HG03520 (cell line): Measurements from ENCODE around the gene FXYD3.
"Not testable (repeated sequence)": the region's sequence is repeated elsewhere in the genome, so short reads cannot be mapped to it uniquely, and the experiment has no call there.

Experiments
- ATAC-seq: cut with Tn5 transposase; IDR thresholded peaks from one replicate; pipeline ENCODE4 v1.9.1; 2021; ENCODE audit warnings: mild to moderate bottlenecking, moderate library complexity; ENCODE audit not compliant: unreplicated experiment

FXYD3 gene

DNA sequence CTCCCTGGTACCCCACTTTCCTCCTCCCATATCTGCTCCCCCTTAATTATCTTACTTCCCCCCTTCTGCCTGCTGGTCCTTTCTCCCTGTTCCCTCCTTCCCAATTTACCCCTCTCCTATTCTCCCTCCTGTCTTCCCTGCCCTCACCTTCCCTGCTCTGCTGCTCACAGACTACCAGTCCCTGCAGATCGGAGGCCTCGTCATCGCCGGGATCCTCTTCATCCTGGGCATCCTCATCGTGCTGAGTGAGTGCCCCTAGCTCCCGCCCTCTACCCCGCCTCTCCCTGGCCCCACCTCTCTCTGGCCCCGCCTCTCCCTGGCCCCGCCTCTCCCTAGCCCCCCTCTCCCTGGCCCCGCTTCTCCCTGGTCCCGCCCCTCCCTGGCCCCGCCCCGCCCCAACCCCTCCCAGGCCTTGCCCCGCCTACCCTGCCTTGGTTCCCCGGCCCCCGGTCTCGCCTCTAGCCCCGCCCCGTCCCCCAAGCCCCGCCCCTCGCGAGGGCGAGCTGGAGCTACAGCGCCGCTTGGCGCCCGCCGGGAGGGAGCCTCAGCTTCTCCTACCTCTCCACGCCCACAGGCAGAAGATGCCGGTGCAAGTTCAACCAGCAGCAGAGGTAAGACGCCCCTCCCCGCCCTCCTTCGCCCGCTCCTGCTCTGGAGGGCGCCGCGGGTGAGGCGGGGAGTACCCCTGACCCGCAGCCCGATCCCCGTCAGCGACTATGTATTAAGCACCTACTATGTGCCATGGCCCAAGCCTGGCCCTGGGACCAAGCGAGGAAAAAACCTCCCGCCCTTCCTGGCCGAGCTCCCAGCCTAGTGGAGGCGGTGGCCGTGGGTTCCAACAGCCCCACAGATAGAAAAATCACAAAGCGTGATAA is 25.6 kb downstream of the FXYD3 start:
- ATAC-seq: no peak

DNA sequence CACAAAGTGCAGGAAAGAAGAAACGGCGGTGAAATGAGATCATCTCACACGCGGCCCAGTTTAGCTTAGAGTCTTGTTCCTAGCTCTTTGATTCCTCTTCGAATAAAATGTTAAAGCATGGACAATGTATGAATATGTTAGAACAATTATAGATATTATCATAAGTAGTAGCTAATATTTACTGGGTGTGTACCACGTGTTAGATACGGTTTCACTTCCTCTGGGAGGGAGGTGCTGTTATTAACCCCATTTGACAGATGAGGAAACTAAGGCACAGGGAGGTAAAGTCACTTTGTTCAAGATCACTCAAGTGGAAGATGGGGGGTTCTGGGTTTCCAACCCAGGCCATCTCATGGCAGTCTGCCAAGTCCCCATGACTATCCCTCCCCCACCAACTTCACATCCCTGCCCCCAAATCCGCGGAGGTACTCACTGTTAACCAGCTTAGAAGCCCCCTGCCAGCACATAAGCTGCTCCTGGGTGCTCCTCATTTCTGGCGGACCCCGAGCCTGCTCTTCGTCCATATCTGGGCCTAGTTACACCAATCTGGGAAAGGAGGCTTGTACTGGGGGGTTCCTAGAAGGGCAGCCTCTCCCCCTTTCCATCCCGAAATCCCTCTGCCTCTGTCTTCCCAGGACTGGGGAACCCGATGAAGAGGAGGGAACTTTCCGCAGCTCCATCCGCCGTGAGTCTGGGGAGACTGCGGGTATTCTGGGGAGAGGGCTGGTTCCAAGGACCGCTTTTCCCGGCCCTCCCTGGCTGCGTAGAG is 26.4 kb downstream of the FXYD3 start:
- ATAC-seq: no peak

DNA sequence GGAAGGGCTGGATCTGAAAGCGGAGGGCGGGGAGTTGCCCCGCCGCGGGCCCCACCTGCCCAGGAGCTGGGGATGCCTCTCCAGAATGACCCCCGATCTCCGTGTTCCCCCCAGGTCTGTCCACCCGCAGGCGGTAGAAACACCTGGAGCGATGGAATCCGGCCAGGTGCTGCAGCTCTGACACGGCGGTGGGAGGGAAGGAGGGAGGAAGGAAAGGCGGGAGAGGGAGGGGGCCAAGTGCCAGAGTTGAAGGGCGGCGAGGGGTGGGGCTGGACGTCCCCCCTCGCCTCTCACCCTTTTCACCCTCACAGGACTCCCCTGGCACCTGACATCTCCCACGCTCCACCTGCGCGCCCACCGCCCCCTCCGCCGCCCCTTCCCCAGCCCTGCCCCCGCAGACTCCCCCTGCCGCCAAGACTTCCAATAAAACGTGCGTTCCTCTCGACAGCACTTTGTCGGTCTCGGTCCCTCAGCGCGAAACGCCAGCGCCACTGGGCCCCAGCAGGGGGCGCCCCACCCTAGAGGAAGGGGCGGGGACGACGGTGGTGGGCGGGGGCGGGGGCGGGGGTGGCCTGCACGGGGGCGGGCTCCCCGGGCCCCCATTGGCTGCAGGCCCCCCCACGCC is 27.1 kb downstream of the FXYD3 start:
- ATAC-seq: no peak

DNA sequence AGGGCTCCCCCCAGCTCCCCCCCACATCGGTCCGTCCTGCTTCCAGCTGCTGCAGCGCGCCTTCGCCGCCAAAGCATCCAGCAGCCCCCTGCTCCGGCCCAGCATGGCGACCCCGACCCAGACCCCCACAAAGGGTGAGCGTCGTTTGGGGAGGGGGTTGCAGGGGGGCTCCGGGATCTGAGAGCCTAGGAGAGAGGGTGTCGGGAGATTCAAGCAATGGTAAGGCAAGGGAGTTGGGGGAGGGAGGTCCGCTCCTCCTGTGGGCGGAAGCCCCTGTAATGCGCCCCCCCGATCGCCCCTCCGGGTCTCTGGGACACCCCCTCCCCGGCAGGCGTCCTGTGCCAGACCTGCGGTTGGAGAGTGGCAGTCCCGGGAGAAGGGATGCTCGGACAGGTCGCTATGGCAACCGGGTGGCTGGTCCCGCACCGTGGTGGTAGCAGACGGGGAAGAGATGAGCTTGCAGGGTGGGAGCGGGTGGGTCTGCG is 27.6 kb downstream of the FXYD3 start, which contains the start of gene FXYD7:
Gene FXYD7, plus strand, starts transcription at position 25 of the 485 bp plus-strand sequence. Its CDS starts 79 bp downstream, at position 104.
- no peak for ATAC-seq

DNA sequence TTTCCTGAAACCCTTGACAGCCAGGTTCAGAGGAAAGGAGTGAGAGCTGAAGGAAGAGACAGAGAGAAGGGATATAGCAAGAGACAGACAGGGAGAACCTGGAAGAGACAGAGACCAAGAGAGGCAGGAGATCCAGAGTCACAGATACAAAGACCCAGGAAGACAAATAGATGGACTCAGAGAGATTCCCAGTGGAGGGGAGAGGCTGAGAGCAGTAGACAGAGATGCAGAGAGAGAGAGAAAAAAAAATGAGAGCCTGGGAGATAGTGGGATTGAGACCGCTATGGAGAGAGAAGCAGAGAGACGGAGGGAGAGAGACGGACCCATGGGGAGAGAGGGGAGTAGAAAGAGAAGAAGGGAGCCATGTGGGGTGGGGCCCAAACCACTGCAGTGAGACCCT is 28.2 kb downstream of the FXYD3 start:
- no peak for ATAC-seq

DNA sequence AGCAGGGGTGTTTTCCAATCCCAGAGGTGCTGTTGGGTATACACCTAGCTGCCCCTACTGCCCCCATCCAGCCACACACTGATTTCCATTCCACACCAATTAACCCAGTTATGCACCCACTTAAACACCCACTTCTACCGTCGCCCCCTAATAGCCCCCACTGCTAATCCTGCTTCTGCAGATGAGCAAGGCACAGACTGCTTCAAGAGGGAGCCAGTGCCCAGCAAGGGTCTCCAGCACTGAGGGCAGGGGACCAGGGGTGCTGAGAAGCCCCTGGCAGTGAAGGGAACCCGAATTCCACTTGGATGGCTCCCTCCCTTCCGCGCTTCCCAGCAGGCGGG is 28.6 kb downstream of the FXYD3 start:
- ATAC-seq: no peak

DNA sequence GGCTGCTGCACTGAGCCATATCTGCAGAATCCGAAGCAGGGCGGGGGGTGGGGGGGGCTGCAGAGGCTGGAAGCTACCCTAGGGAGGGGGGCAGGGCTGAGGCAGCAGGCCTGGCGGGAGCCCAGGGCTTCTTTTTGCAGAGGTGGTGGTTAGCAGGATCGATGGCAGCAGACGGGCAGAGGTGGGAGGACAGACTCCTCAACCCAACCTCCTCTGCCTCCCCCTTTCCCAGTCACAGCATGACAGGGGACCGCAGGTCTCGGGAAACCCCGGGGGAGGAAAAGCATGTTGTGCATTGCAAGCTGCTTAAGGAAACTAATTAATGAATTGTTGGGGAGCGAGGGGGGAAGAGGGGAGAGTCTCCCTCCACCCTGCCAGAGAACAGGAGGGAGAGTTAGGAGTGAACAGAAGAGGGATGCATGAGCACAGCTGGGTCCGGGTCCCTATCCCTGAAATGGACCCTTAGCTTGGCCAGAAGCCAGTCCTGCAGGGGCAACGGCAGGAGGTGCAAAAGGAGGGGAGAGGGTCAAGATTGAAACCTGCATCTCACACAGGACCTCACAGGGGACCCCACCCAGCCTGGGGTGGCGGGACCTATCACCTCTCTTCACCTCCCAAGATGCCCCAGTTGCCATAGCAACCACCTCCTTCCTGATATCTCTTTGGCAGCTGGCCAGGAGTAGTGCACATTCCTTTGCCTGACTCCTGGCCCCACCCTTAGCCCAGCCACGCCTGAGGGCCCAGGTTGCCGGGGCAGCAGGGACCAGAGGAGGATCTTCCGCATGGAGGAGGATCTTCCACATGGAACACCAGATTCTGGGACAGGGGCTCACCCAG is 29.2 kb downstream of the FXYD3 start:
- ATAC-seq: no peak

DNA sequence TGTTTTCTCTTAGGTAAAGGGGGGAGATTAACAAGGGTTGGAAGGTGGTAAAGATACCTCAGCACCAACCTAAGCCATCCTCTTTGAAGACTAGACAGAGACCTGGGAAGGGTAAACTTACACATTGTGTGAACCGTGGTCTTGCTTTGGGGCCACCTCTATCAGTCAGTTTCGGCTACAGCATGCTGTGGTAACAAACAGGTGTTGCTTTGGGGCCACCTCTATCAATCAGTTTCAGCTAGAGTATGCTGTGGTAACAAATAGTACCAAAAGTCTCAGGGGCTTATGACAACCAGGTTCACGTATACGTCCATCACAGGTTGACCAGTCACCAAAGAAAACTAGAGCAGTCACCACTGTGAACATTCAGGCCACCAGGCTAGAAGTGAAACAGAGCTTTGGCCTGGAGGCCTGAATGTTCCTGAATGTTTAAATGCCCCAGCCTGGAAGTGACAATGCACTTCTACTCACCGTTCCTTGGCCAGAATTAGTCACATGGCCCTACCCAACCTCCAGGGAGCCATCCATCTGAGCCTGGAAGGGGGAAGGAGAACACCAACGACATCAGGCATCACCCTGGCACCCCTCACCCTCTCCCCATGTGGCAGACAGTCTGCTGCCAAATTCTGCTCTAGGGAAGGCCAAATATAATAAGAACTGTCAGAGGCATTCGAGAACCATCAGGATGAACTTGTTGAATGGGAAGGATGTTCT is 31.3 kb downstream of the FXYD3 start:
- no peak for ATAC-seq

DNA sequence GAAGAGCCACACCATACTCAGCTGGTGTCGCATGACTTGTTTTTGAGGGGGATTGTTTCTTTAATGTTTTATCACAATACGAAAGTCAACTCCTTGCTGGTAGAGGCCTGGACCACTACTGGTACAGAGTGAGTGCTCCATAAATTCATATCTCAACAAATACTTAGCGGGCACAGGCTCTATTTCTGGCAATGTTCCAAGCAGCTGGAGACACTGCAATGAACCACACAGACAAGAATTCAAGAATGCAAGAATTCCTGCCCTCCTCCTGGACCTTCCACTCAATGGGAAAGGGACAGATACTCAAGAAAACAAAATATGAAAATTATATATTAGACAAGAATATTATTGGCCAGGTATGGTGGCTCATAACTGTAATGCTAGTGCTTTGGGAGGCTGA is 33.8 kb downstream of the FXYD3 start:
- no peak for ATAC-seq

DNA sequence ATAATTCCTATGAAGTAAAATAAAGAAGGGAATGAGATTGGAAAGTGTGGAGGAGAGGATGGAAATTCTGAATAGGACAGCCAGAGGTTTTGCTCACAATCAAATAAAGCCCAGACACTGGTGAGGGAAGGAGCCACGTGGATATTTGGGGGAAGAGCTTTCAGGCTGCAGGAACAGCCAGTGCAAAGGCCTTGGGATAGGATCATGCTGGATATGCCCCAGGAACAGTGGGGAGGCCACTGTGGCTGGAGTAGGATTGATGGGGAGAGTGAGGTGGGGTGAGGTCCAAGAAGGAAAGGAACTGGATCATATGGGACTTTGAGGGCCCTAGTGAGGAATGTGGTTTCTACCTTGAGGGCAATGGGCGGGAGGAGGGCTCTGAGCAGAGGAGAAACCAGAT is 34.8 kb downstream of the FXYD3 start:
- ATAC-seq: no peak

DNA sequence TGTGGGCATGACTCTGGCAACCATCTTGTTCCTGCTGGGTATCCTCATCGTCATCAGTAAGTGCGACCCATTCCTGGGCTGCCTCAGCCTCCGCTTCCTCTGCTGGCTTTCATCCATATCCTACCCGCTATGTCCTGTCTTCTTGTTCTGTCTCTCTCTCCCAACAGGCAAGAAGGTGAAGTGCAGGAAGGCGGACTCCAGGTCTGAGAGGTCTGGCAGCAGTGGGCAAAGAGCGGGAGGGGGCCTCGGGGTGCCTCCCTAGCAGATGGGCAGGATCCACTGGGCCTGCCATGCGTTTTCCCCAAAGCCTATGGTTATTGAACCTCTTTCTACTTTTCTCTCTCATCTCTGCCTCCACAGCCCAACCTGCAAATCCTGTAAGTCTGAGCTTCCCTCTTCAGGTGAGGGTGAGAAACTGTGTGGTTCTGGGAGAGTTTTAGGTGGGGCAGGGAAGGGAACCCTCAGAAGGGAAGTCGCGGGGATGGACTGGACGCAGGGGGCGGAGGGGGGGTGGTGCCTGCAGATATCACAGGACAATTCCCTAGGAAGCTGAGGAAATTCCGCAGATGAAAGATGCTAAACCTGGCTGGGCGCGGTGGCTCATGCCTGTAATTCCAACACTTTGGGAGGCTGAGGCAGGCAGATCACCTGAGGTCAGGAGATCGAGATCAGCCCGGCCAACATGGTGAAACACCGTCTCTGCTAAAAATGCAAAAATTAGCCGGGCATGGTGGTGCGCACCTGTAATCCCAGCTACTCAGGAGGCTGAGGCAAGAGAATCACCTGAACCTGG is 35.8 kb downstream of the FXYD3 start:
- ATAC-seq: no peak

DNA sequence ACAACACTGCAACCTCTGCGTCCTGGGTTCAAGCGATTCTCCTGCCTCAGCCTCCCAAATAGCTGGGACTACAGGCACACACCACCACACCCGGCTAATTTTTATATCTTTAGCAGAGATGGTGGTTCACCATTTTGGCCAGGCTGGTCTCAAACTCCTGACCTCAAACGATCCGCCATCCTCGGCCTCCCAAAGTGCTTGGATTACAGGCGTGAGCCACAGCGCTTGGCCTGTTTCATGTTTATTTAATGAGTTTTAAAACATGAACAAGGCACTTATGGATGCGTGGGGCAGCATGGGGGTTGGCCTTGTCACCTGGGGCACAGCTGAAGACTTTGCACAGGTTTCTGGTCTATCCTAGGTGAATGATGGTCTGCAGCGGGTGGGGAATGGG is 37.5 kb downstream of the FXYD3 start:
- ATAC-seq: not testable (repeated sequence)

DNA sequence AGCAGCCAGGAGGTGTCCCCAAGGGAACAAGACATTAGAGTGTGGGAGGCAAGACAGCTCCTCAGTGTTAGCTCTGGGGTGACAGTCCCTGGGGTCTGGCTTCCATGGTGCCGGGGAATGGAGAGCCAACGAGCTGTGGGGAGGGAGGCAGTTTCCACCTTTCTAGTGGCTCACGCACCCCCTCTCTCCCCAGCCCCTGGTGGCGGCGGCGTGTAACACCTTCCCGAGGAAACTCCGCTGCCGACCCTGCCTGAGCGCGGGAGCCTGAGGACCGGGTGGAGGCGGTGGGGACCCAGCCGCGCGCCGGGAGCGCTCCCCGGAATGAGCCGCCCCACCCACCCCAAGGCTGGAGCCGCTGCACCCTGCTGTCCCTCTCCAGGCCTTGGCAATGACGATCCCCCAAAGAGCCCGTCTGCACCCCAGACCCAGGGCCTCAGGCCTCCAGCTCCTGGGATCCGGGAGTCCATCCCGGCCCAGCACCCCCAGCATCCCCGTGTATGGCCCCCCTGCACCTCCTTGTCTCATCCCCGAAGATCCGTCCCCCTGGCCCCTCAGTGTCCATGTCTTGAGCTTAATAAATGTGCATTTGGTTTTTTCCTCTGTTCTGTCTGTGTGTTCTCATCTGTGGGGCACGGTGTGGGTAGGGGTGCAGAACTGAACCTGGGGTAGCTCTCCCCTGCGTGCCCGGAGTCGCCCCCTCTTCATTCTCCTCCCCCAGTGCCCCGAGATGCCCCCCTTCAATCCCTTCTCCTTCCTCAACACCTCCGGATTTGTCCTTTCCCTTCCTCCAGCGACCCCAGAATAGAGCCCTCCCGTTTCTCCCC is 38.3 kb downstream of the FXYD3 start:
- ATAC-seq: no peak

DNA sequence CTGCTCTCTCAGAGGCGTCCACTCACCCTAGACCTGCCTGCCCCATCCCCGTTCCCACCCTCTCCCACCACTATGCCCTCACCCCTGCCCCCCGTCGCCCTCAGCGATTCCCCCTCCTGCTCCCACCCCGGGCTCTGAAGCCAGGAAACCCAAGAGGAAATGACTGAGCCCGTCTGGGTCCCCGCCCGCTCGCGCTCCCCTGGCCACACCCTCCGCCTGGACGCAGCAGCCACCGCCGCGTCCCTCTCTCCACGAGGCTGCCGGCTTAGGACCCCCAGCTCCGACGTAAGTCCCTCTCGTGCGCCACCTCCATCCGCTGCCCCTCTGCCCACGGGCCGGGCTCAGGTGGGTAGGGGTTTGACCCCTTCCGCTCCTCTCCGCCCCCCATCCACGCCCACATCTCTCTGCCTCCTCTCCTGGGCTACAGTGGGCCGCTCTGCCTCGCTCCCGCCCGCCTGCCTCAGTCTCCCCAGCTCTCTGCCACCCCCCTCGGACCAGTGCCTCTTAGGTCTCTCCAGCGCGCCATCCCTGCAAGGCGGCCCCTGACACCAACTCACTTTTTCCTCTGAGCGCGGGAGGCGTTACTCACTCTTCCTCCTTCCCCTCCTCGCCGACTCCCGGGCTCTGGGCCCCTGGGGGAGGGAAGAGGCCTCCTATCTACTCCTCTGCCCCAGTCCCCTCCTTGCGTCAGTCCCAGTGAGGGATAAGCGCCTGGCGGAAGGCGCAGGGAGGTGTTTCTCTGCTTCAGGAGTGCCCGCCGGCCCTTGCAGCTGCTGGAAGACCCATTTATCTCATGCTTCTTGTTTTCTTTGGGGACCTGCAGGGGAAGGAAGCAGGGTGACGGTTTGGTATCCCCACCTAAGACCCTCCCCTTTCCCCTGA is 39.1 kb downstream of the FXYD3 start, which contains the start of gene FXYD5:
Gene FXYD5, plus strand, starts transcription at position 211 of the 882 bp plus-strand sequence. CDS start 816 bp downstream, outside the sequence.
- ATAC-seq: no peak

DNA sequence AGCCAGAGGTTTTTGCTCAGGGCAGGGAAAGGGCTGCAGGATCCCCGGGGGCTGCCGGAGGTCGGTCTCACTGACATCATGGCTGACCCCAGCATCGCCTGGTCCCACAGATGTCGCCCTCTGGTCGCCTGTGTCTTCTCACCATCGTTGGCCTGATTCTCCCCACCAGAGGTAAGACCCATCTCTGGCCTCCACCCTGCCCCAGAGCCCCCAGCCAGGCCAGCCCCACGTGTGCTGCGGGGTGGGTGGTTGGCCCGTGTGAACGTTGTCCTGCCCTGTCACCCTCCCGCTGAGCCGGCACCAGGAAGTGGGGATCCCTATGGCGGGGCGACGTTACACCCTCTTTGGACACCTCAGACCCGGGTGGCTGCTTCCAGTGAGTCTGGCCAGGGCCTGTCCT is 39.8 kb downstream of the FXYD3 start:
- no peak for ATAC-seq

DNA sequence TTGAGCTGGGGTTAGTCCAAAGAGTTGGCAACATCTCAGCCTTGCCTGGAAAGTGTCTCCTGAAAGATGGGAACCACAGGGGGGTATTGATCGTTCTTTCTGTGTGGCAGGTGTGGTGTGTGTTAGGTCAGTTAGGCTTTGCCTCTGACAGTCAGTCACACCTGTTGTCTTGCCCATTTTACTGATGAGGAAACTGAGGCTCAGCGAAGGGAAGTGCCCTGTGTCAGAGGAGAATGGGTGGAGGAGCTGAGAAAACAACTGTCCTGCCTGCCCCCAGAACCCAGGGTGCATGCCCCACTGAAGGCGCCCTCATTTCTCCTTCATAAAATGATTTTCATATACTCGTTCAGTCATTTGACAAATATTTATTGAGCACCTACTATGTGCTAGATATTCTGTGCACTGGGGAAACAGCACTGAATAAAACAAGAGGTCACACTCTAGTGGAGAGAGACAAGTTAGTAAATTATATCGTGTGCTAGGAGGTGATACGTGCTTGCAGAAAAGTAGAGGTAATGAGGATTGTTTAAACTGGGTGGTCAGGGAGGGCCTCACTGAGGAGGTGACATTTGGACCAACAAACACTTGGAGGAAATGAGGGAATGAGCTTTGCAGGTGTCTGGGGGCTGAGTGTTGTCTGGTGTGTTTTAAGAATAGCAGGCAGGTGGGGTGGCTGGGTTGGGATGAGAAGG is 40.5 kb downstream of the FXYD3 start:
- no peak for ATAC-seq

DNA sequence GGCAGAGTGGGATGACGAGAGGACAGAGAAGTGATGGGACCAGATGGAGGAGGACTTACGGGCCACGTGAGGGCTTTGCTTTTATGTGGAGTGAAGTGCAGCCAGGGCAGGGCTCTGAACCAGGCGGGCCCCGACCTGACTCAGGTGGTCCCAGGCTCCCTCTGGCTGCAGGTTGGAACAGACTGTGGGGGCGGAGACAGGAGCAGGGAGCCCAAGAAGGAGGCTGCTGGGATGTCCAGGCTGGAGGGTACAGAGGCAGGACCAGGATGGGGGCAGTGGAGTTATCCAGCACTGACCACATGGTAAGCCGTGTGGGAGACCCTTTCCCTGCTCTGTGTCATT is 41.0 kb downstream of the FXYD3 start:
- ATAC-seq: no peak
